DOHH2 (cell line): ENCODE results near the gene CPNE2.
"Not testable (repeated sequence)": the region's sequence is repeated elsewhere in the genome, so short reads cannot be mapped to it uniquely, and the experiment has no call there.

Experiments used
- H3F3A ChIP-seq: fragments of 200-600 bp; sonication (generic), shearing (Covaris generic); 2 replicates; pipeline ENCODE4 v1.6.0; 2016; ENCODE audit warnings: antibody characterized with exemption, mild to moderate bottlenecking; ENCODE audit not compliant: control insufficient read depth, insufficient read depth
- H3K27ac ChIP-seq: fragments of 200-600 bp; sonication (generic); 2 replicates; pipeline ENCODE4 v1.5.1; 2014; ENCODE audit warnings: low read depth, mild to moderate bottlenecking, low read length, moderate library complexity
- H3K27me3 ChIP-seq: fragments of 200-600 bp; sonication (generic); 2 replicates; pipeline ENCODE4 v1.6.1; 2014; ENCODE audit warnings: mild to moderate bottlenecking, low read length, mixed read lengths; ENCODE audit not compliant: control insufficient read depth
- H3K36me3 ChIP-seq: fragments of 200-600 bp; sonication (generic); 2 replicates; pipeline ENCODE4 v1.6.1; 2014; ENCODE audit warnings: mild to moderate bottlenecking, low read length, moderate library complexity, mixed read lengths; ENCODE audit not compliant: control insufficient read depth
- H3K4me1 ChIP-seq: fragments of 200-600 bp; sonication (generic); 2 replicates; pipeline ENCODE4 v1.6.1; 2014; ENCODE audit warnings: mild to moderate bottlenecking, low read length, mixed read lengths; ENCODE audit not compliant: control insufficient read depth
- H3K4me2 ChIP-seq: fragments of 200-600 bp; sonication (generic); 2 replicates; pipeline ENCODE4 v1.6.0; 2014; ENCODE audit warnings: mild to moderate bottlenecking, low read length, moderate library complexity
- H3K4me3 ChIP-seq: fragments of 200-600 bp; sonication (generic); 2 replicates; pipeline ENCODE4 v1.5.1; 2014; ENCODE audit warnings: mild to moderate bottlenecking, low read length, mixed read lengths
- H3K79me2 ChIP-seq: fragments of 200-600 bp; sonication (generic); 2 replicates; pipeline ENCODE4 v1.6.1; 2014; ENCODE audit warnings: mild to moderate bottlenecking, low read length, mixed read lengths; ENCODE audit not compliant: control insufficient read depth
- H3K9me2 ChIP-seq: fragments of 200-600 bp; sonication (generic); replicated peaks from 2 replicates; pipeline ENCODE4 v1.6.1; 2014; ENCODE audit warnings: mild to moderate bottlenecking, low read length, mixed read lengths; ENCODE audit not compliant: control insufficient read depth
- H3K9me3 ChIP-seq: fragments of 200-600 bp; sonication (generic); 2 replicates; pipeline ENCODE4 v1.6.1; 2014; ENCODE audit warnings: antibody characterized with exemption, low read length, mixed read lengths; ENCODE audit not compliant: control insufficient read depth, insufficient read depth
- H4K20me1 ChIP-seq: fragments of 200-600 bp; sonication (generic); 2 replicates; pipeline ENCODE4 v1.6.0; 2014; ENCODE audit warnings: low read depth, mild to moderate bottlenecking, antibody characterized with exemption, low read length, moderate library complexity; ENCODE audit not compliant: control insufficient read depth, insufficient read depth
- CTCF ChIP-seq: fragments of 200-600 bp; sonication (generic); IDR thresholded peaks from one replicate; pipeline ENCODE4 v1.5.1; 2014; ENCODE audit warnings: antibody characterized with exemption, mild to moderate bottlenecking, low read depth, low read length; ENCODE audit not compliant: poor library complexity, severe bottlenecking
- EZH2phosphoT487 ChIP-seq: fragments of 200-600 bp; sonication (generic); IDR thresholded peaks from 2 replicates; pipeline ENCODE4 v1.6.1; 2017; ENCODE audit warnings: borderline replicate concordance, mild to moderate bottlenecking, antibody characterized with exemption, low read length, moderate library complexity, mixed read lengths

The CPNE2 gene

GRCh38 chr16:57060323-57061083, 31.9 kb upstream of the CPNE2 start:
- H4K20me1 ChIP-seq: no peaks in the 10 kb centered on the region
- no peak overlapping the region for H3K4me2 ChIP-seq
- H3K4me3 ChIP-seq: no peak overlapping the region
- peaks cover 4% of the 10 kb centered on the region; the same call in 1 of the 2 replicates for H3K4me1 ChIP-seq
- no peak for TF ChIP-seq CTCF
- no peaks in the 10 kb centered on the region for H3K27me3 ChIP-seq
- H3K9me2 ChIP-seq: no peaks in the 10 kb centered on the region
- no peaks in the 10 kb centered on the region for H3K79me2 ChIP-seq
- H3F3A ChIP-seq: no peaks in the 10 kb centered on the region
- no peaks in the 10 kb centered on the region for H3K36me3 ChIP-seq
- no peak overlapping the region for H3K27ac ChIP-seq
- H3K9me3 ChIP-seq: no peaks in the 10 kb centered on the region

- H3K9me3 ChIP-seq: no peaks in the 10 kb centered on the region
- H3K4me3 ChIP-seq: no peak overlapping the region
- no peak overlapping the region for H3K27ac ChIP-seq
- no peak for TF ChIP-seq EZH2phosphoT487
- TF ChIP-seq CTCF: no peak
- H3K79me2 ChIP-seq: no peaks in the 10 kb centered on the region
- no peaks in the 10 kb centered on the region for H4K20me1 ChIP-seq
- no peaks in the 10 kb centered on the region for H3K9me2 ChIP-seq
- H3K4me1 ChIP-seq: peaks cover 4% of the 10 kb centered on the region; the same call in 1 of the 2 replicates
- no peaks in the 10 kb centered on the region for H3K36me3 ChIP-seq
- H3K27me3 ChIP-seq: no peaks in the 10 kb centered on the region
- H3K4me2 ChIP-seq: no peak overlapping the region
- H3F3A ChIP-seq: no peaks in the 10 kb centered on the region
Observed at GRCh38 chr16:57061084-57061905, 31.1 kb upstream of the CPNE2 start.

DNA sequence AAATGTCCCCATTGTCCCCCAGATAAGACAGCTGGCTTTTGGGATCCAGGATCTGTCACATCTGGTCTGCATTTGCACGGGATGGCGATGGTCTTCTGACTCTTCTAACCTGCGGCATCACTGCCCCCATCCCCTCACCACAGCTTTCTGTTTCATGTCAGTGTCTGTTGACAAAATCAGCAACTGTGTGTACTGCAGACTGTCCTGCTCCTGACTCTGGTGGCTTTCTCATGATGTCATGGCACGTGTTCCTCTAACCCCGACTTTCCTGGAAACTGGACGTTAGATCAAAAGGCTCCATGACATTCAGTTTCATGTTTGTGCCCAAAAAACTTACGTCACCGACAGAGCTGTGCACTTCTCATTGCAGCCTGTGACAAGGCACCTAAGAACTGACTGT, 30.1 kb upstream of the CPNE2 start:
- H3K4me2 ChIP-seq: no peak overlapping the region

DNA sequence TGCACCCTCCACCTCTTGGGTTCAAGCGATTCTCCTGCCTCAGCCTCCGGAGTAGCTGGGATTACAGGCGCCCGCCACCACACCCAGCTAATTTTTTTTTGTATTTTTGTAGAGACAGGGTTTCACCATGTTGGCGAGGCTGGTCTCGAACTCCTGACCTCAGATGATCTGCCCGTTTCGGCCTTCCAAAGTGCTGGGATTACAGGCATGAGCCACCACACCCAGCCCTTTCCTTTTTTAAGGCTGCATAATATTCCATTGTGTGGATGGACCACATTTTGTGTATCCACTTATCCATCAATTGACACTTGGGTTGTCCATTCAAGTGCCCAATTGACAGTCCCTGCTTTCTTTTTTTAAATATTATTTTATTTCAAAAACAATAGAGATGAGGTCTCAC, 29.2 kb upstream of the CPNE2 start:
- H3F3A ChIP-seq, H4K20me1 ChIP-seq: not testable (repeated sequence)

More for the DNA sequence above, 30.1 kb upstream of the CPNE2 start:
- H3K9me3 ChIP-seq: no peaks in the 10 kb centered on the region
- TF ChIP-seq EZH2phosphoT487 (no peak), CTCF (no peak)
- H3K27me3 ChIP-seq: no peaks in the 10 kb centered on the region
- H3K9me2 ChIP-seq: no peaks in the 10 kb centered on the region
- H3F3A ChIP-seq: no peaks in the 10 kb centered on the region
- no peak overlapping the region for H3K4me3 ChIP-seq
- no peaks in the 10 kb centered on the region for H3K36me3 ChIP-seq
- H3K27ac ChIP-seq: no peak overlapping the region
- H3K4me1 ChIP-seq: peaks cover 4% of the 10 kb centered on the region; the same call in 1 of the 2 replicates
- no peaks in the 10 kb centered on the region for H3K79me2 ChIP-seq
- no peaks in the 10 kb centered on the region for H4K20me1 ChIP-seq

More for the DNA sequence above, 29.2 kb upstream of the CPNE2 start:
- H3K79me2 ChIP-seq, H3K36me3 ChIP-seq, H3K9me3 ChIP-seq, H3K27me3 ChIP-seq, H3K9me2 ChIP-seq, H3K4me2 ChIP-seq, H3K4me3 ChIP-seq, H3K27ac ChIP-seq, H3K4me1 ChIP-seq: not testable (repeated sequence)
